Thoracic aorta (tissue), 2 donors: ENCODE results near the gene RFPL1. TPM values are rescaled to one million over a fixed set of nuclear protein-coding genes. Genes with fewer than 3 reads are reported as not detected.
A peak's percentile ranks its signal among the peaks of the same experiment; 100 is the strongest.

ENCODE experiments used
- ATAC-seq: fragments of 150-250 bp; one replicate; pipeline ENCODE4 v1.8.0; 2017; ENCODE audit warnings: low read depth; ENCODE audit not compliant: insufficient number of reproducible peaks, low FRiP score
- DNase-seq: peaks from one replicate; pipeline ENCODE4 v3.0.0-alpha.2; 2020; ENCODE audit warnings: low spot score
- H3K27ac ChIP-seq, 2 donors: fragments of 200-600 bp; sonication (generic); 1 replicate in 1 of 2; 2 replicates in 1 of 2; pipeline ENCODE4 v1.5.1; 2016; ENCODE audit warnings: mild to moderate bottlenecking in 2 of 2, moderate library complexity in 2 of 2
- H3K27me3 ChIP-seq: fragments of 200-600 bp; sonication (generic); replicated peaks from 2 replicates; pipeline ENCODE4 v1.6.0; 2016; ENCODE audit warnings: mild to moderate bottlenecking; ENCODE audit not compliant: insufficient read depth
- H3K36me3 ChIP-seq: fragments of 200-600 bp; sonication (generic); one replicate; pipeline ENCODE4 v1.5.1; 2016
- H3K4me1 ChIP-seq, 2 donors: fragments of 200-600 bp; sonication (generic); 1 replicate in 1 of 2; 2 replicates in 1 of 2; pipeline versions ENCODE4 v1.5.1 to v1.6.0; 2016; ENCODE audit warnings: low read depth in 2 of 2, mild to moderate bottlenecking in 1 of 2; ENCODE audit not compliant: control insufficient read depth in 1 of 2
- H3K4me3 ChIP-seq: fragments of 200-600 bp; sonication (generic); 2 replicates; pipeline ENCODE4 v1.5.1; 2016; ENCODE audit warnings: mild to moderate bottlenecking
- H3K9me3 ChIP-seq: fragments of 200-600 bp; sonication (generic); 2 replicates; pipeline ENCODE4 v1.5.1; 2016
- CTCF ChIP-seq: fragments of 200-600 bp; sonication (generic); IDR thresholded peaks from one replicate; pipeline ENCODE4 v1.5.1; 2019; ENCODE audit warnings: antibody characterized with exemption
- total RNA-seq, 2 donors: library from RNA; depleted of rRNA; stranded (reverse); fragments of >200 nt; gene quantifications; one replicate each; pipeline versions ENCODE4 v1.1.0 to v1.2.3, GENCODE V29; 2016

Gene RFPL1
- total RNA-seq, 2 donors from 2014 or later, result not detected

GRCh38 chr22:29478326-29479276 lies 40.2 kb downstream of the RFPL1 start:
- H3K9me3 ChIP-seq, result no peaks in the 10 kb centered on the region
- DNase-seq, result no peak
- H3K4me1 ChIP-seq, result peaks cover 6 to 14% of the 10 kb centered on the region in 2 donors
- H3K4me3 ChIP-seq, result no peak overlapping the region
- H3K27ac ChIP-seq, result no peak overlapping the region
- peaks cover 5% of the 10 kb centered on the region for H3K27me3 ChIP-seq
- TF ChIP-seq CTCF, result no peak
- no peak for ATAC-seq
- H3K36me3 ChIP-seq, result no peaks in the 10 kb centered on the region

- H3K27me3 ChIP-seq, result peaks cover 5% of the 10 kb centered on the region
- no peaks in the 10 kb centered on the region for H3K9me3 ChIP-seq
- peak within 1 kb of the TSS; percentile 54 for H3K4me3 ChIP-seq
Observed at GRCh38 chr22:29479417-29480261, 41.3 kb downstream of the RFPL1 start, which contains the start of gene NEFH. Gene NEFH (plus strand): TSS chr22:29480218. CDS start chr22:29480263, 45 bp downstream.

GRCh38 chr22:29480262-29480511 lies 41.8 kb downstream of the RFPL1 start:
- Histone ChIP-seq H3K4me1 (peaks cover 6 to 14% of the 10 kb centered on the region in 2 donors), H3K27ac (no peak overlapping the region), H3K36me3 (no peaks in the 10 kb centered on the region), H3K9me3 (no peaks in the 10 kb centered on the region), H3K27me3 (peaks cover 5% of the 10 kb centered on the region), H3K4me3 (peak overlapping the region; percentile 54)
- ATAC-seq, result no peak
- TF ChIP-seq CTCF, result no peak
- DNase-seq, result no peak

More at GRCh38 chr22:29479417-29480261, 41.3 kb downstream of the RFPL1 start, which contains the start of gene NEFH:
- Histone ChIP-seq H3K36me3 (no peaks in the 10 kb centered on the region), H3K4me1 (peaks cover 6 to 14% of the 10 kb centered on the region in 2 donors), H3K27ac (no peak within 1 kb of the TSS)
- TF ChIP-seq CTCF, result no peak
- ATAC-seq (no peak), DNase-seq (no peak)

- H3K4me1 ChIP-seq, result peaks cover 6 to 14% of the 10 kb centered on the region in 2 donors
- peak overlapping the region; percentile 54 for H3K4me3 ChIP-seq
- no peaks in the 10 kb centered on the region for H3K9me3 ChIP-seq
- peaks cover 5% of the 10 kb centered on the region for H3K27me3 ChIP-seq
- H3K27ac ChIP-seq, result no peak overlapping the region
- ATAC-seq (no peak), DNase-seq (no peak)
- TF ChIP-seq CTCF, result no peak
- no peaks in the 10 kb centered on the region for H3K36me3 ChIP-seq
Observed at GRCh38 chr22:29480512-29481264, 42.3 kb downstream of the RFPL1 start.
